Chondrocyte (in vitro differentiated cells): ENCODE results near the gene ALPL. TPM values are rescaled to one million over a fixed set of nuclear protein-coding genes. Genes with fewer than 3 reads are reported as not detected.
A peak's percentile ranks its signal among the peaks of the same experiment; 100 is the strongest.

Source experiments
- DNase-seq: peaks from one replicate; pipeline ENCODE4 v3.0.0; 2021; ENCODE audit warnings: mixed read lengths, low spot score
- H3K27ac Mint-ChIP-seq: one replicate; pipeline ENCODE4 v1.8.0; 2021; ENCODE audit warnings: mild to moderate bottlenecking, moderate library complexity, mixed read lengths; ENCODE audit not compliant: unreplicated experiment
- H3K27me3 Mint-ChIP-seq: 2 replicates; pipeline ENCODE4 v1.8.0; 2021; ENCODE audit warnings: low read depth, mixed read lengths
- H3K36me3 Mint-ChIP-seq: 2 replicates; pipeline ENCODE4 v1.8.0; 2021; ENCODE audit warnings: low read depth, mixed read lengths
- H3K4me1 Mint-ChIP-seq: 2 replicates; pipeline ENCODE4 v1.8.0; 2021; ENCODE audit warnings: low read depth, mild to moderate bottlenecking, mixed read lengths
- H3K4me3 Mint-ChIP-seq: one replicate; pipeline ENCODE4 v1.8.0; 2021; ENCODE audit warnings: mild to moderate bottlenecking, moderate library complexity, mixed read lengths; ENCODE audit not compliant: unreplicated experiment
- H3K9me3 Mint-ChIP-seq: 2 replicates; pipeline ENCODE4 v1.8.0; 2021; ENCODE audit warnings: low read depth, mixed read lengths
- CTCF ChIP-seq: fragments of 200-600 bp; sonication (generic); IDR thresholded peaks from 2 replicates; pipeline ENCODE4 v1.5.0; 2021; ENCODE audit warnings: antibody characterized with exemption, mild to moderate bottlenecking, moderate library complexity
- total RNA-seq: library from RNA; stranded (reverse); gene quantifications from 3 replicates; pipeline ENCODE4 v1.2.1, GENCODE V29; 2021

ALPL gene
- total RNA-seq, 1 donor from 2014 or later, result 19.2 TPM

- H3K4me1 Mint-ChIP-seq, result peaks cover 13% of the 10 kb centered on the region
- no peaks in the 10 kb centered on the region for H3K36me3 Mint-ChIP-seq
- H3K9me3 Mint-ChIP-seq, result no peaks in the 10 kb centered on the region
- no peak for DNase-seq
- H3K27ac Mint-ChIP-seq, result no peak overlapping the region
- no peak for TF ChIP-seq CTCF
- H3K4me3 Mint-ChIP-seq, result no peak overlapping the region
- peaks cover 2% of the 10 kb centered on the region for H3K27me3 Mint-ChIP-seq
These were observed 23.8 kb downstream of the ALPL start for GRCh38 chr1:21532992-21533534.

DNA sequence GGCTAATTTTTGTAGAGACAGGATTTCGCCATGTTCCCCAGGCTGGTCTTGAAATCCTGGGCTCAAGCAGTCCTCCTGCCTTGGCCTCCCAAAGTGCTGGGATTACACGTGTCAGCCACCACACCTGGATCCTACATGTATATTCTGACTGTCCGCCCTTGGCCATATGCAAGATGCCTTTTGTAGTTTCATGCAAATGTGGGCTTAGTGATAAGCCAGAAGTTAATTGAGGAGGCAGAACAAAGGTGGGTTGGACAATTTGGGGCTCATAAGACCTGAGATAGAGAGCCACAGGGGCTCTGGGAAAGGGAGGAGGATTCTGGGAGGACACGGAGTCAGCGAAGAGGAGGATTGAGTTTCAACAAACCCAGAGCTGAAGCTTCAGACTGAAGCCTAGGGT is 24.9 kb downstream of the ALPL start:
- H3K36me3 Mint-ChIP-seq, result no peaks in the 10 kb centered on the region
- no peak for DNase-seq
- peaks cover 21% of the 10 kb centered on the region for H3K4me1 Mint-ChIP-seq
- H3K27me3 Mint-ChIP-seq, result peaks cover 2% of the 10 kb centered on the region
- H3K4me3 Mint-ChIP-seq, result no peak overlapping the region
- H3K9me3 Mint-ChIP-seq, result no peaks in the 10 kb centered on the region
- no peak overlapping the region for H3K27ac Mint-ChIP-seq
- no peak for TF ChIP-seq CTCF

- TF ChIP-seq CTCF, result peak; percentile 81
- Mint-ChIP-seq H3K4me3 (no peak overlapping the region), H3K27me3 (peaks cover 2% of the 10 kb centered on the region), H3K36me3 (no peaks in the 10 kb centered on the region), H3K27ac (no peak overlapping the region), H3K9me3 (no peaks in the 10 kb centered on the region), H3K4me1 (peaks cover 21% of the 10 kb centered on the region)
- no peak for DNase-seq
These were observed 25.6 kb downstream of the ALPL start for GRCh38 chr1:21534674-21535378.

GRCh38 chr1:21536218-21536617 is 27.0 kb downstream of the ALPL start:
- Mint-ChIP-seq H3K27me3 (peaks cover 2% of the 10 kb centered on the region), H3K4me3 (no peak overlapping the region), H3K9me3 (no peaks in the 10 kb centered on the region), H3K36me3 (no peaks in the 10 kb centered on the region), H3K4me1 (peaks cover 17% of the 10 kb centered on the region), H3K27ac (no peak overlapping the region)
- TF ChIP-seq CTCF, result no peak
- DNase-seq, result no peak

DNA sequence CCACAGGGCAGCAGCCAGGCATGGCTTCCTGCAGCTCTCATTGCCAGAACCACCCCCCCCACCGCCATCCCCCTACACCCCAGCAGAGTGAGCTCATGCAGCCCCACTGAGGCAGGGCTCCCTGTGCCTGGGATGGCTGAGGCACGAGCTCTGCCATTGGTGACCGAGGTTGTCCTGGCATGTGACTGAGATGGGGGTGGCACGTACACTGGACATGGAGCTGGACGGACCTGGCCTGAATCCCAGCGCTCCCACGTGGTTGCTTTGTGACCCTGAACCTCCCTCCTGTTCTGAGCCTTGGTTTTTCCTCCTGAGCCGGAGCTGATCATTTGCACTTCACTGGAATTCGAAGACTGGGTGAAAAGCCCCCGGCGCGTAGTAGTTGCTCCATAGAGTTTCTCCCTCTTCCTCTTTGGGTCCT is 28.3 kb downstream of the ALPL start:
- no peak for DNase-seq
- Mint-ChIP-seq H3K36me3 (no peaks in the 10 kb centered on the region), H3K27me3 (no peaks in the 10 kb centered on the region), H3K9me3 (no peaks in the 10 kb centered on the region), H3K4me3 (no peak overlapping the region), H3K27ac (no peak overlapping the region), H3K4me1 (peaks cover 25% of the 10 kb centered on the region)
- TF ChIP-seq CTCF, result no peak
